GM21447 (cell line): ENCODE measurements around the gene HDLBP.

Experiments
- ATAC-seq: cut with Tn5 transposase; IDR thresholded peaks from one replicate; pipeline ENCODE4 v1.9.1; 2021; ENCODE audit not compliant: unreplicated experiment

The HDLBP gene

DNA sequence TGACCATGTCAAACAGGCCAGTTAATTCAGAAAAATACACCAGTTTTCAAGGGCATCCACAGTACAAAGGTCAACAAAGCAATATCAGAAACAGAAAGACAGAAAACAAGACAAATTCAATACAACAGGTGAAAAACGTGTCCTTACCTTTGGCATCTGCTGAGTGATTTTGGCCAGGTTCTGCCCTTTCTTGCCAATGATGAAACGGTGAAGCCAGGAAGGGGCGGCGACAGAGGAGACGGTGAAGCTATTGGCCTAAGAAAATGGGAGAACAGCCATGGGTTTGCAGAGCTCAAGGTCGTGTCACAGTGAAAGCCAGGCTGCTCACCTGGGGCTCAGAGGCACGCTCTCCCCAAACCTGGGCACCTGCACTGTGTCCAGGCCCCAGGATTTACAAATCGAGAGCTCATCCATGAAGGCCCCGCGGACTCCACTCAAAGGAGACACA, 60.5 kb downstream of the HDLBP start:
- no peak for ATAC-seq

DNA sequence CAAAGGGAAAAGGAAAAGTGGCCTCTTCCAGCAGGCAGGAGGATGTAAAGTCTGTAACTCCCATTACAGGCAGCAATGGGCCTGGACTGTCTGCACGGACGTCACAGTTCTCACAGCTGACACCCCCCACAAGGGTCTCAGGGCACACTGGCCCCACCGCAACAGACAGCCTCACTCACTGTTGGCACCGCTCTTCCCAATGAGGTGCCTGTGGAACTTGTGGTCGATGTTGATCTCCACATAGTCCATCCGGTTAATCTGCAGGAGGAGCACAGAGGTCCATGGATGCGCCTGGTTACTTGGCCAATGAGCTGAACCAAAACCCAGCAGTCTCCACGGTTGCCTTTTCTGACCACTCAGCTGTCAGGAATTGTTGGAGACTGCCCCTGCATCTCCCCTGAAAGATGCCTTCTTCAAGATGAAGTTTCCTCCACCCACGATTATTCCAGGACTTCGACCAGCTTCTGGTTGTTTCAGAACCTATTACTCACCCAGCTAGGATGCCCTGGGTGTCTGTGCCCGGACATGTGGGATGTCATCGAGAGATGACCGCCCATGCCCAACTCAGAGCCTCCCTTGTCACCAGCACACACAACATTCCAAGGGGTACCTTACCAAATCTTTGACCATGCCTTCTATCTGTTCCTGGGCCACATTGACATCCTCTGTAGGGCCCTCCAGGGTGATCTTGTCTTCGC, 62.5 kb downstream of the HDLBP start:
- ATAC-seq, result no peak

GRCh38 chr2:241249654-241250053, 65.8 kb downstream of the HDLBP start:
- ATAC-seq, result no peak

- ATAC-seq, result no peak
Measured at GRCh38 chr2:241248897-241249296, 66.6 kb downstream of the HDLBP start.

DNA sequence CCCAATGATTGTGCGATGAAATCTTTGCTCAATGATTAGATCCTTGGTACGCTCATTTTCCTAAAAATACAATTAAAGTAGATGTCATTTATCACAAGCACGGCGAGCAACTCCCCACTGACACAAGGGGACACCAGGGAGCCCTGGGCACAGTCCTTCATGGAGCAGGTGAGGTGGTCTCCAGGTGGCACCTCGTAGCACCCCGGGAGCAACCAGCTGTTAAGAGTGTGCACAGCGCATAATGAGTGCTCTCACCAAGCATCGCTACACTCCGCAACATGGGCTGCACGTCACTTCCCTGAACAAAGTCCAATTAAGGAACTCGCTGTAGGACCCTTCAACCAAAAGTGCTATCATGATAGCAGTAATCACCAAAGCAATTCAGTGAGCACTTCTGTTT, 67.2 kb downstream of the HDLBP start:
- no peak for ATAC-seq

- ATAC-seq, result no peak
Measured at GRCh38 chr2:241244368-241244767, 71.1 kb downstream of the HDLBP start.

- ATAC-seq, result no peak
Measured at GRCh38 chr2:241242306-241242705, 73.2 kb downstream of the HDLBP start.

DNA sequence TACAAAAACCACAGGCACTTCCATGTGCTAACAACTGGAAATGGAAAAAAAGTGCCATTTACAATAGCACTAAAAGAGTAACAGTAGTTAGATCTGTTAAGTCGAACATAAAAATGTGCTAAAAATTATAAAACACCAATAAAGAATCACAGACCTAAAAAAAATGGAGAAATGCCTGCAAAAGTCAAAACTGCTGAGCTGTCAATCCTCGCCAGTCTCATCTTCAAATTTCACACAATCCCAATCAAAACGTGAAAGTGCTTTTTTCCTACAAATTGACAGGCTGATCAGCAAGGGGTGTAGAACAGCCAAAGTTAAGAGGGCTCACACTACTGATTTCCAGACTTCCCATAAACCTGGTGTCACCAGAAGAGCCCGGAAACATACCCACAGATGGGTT, 73.8 kb downstream of the HDLBP start:
- no peak for ATAC-seq

DNA sequence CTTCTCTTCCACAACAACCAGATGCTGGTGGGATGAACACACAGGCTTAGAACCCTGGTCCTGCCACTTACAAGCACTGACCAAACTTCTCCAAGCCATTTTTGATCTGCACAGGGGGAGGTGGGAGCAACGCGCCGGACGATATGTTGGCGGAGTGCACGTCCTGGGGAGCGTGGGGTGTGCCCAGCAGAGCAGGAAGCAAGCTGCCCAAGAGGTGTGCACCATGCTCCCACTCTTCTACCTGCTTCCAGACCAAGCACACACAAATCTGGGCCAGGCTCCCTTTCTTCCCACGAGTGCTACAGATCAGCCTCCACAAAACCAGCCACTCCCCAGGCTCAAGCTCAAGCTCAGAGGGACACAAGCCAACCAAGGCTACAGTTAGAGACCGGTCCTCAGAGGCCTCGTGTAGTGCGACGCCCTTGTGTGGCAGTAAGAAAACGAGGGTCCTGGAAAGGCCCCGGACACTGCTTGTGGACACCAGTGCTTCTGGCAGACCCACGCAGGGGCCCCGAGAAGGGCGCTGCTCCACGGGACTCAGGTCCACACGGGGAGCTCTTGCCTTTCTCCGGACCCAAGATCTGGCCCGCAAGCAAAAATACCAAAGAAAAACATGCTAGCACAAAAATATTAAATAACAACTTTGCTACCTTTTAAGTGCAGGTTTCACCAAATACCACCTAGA, 75.0 kb downstream of the HDLBP start:
- ATAC-seq, result no peak

DNA sequence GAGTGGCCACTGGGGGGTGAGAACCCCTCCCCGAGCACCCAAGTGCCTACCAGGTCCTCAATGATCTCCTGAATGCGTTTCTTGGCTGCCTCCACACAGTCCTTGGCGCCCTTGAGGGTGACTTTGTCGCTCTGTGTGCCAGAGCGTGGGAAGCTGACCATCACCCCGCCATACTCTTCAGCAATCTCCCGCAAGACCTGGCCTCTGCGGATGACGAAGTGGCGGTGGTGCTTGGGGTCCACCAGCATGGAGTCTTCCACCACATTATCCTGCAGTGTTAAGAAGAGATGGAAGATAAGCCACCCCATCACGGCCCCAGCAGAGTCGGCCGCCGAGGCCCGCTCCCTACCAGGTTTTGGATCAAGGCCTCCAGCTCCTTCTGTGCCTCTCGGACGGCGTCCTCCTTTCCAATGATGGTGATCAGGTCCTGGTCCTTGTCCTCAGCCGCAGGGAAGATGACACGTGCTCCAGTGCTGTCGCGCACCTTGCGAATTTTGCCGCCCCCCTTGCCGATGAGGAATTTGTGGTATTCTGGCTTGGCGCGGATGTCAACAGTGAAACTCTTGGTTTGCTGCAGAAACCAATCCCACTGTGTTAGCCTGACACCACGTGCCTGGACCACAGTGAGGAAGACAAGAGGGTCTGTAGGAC, 75.8 kb downstream of the HDLBP start:
- ATAC-seq, result no peak

DNA sequence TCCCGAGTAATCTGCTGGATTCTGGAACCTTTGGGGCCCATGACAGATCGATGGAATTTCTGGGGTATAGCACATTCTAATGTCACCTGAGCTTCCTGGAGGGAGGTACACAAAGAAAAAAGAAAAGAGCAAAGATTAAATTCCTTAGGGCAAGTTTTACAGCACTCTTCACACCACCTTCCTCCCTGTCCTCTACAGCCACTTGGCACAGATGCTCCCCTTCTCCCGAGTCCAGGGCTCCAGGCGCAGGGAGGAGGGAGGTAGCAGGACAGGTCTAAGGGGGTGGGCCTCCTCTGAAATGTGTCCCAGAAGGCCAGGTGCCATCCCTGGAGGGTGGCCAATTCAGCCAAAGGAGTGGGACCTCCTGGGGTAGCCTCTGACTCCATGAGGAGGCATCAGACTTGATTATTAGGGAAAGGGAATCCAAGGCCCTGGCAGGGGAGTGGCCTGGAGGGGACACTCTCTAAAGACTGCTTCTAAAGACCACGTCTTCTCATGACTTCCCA, 76.7 kb downstream of the HDLBP start:
- ATAC-seq, result no peak

DNA sequence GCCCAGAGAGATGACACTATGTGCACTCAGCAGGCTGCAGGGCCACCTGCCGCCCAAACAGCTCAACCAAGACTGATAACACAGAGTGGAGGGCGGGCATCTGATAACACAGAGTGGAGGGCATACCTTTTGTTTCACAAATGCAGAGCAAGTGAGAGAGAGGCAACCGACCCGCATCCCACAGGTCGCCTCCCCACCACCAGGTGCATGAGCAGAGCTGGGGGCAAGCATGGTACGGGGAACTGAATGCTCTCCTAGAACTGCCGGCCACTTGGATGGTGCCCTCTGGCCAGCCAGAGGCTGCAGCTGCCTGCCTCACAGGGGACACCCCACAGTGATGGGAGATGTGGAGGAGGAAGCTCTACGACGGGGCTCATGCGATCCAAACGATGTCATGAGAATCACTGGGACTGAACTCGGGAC, 77.5 kb downstream of the HDLBP start:
- ATAC-seq, result no peak

GRCh38 chr2:241237047-241237446, 78.4 kb downstream of the HDLBP start:
- ATAC-seq, result no peak

DNA sequence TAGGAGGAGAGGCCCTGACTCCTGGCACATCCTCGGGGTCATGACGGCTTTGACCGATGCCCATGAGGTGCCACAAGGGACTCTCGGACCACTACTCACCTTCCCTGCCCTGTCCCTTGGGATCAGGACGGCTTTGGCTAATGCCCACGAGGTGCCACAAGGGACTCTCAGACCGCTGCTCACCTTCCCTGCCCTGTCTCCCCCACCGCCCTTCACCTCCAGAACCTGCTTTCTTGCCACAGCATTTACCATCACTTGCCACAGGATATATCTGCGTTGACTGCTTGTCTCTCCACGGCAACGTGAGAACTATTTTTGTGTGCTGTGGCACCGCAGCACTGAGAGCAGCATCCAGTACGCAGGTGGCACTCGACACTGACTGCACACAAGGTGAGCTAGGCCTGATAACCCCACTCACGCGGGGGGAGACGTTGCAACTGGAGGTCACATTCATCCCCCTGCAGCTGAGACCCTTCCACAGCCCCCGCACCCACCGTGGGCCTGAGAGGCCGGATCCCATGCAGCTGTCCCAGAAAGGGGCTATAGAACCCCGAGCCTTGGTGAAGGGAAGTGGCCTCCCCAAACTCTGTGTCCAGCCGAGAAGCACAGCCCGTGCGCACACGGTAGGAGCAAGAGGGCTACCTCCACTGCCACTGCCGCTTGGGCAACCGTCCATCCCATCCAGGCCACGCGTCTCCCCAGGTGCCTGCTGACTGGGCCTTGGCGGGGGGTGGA, 79.4 kb downstream of the HDLBP start:
- ATAC-seq, result no peak

DNA sequence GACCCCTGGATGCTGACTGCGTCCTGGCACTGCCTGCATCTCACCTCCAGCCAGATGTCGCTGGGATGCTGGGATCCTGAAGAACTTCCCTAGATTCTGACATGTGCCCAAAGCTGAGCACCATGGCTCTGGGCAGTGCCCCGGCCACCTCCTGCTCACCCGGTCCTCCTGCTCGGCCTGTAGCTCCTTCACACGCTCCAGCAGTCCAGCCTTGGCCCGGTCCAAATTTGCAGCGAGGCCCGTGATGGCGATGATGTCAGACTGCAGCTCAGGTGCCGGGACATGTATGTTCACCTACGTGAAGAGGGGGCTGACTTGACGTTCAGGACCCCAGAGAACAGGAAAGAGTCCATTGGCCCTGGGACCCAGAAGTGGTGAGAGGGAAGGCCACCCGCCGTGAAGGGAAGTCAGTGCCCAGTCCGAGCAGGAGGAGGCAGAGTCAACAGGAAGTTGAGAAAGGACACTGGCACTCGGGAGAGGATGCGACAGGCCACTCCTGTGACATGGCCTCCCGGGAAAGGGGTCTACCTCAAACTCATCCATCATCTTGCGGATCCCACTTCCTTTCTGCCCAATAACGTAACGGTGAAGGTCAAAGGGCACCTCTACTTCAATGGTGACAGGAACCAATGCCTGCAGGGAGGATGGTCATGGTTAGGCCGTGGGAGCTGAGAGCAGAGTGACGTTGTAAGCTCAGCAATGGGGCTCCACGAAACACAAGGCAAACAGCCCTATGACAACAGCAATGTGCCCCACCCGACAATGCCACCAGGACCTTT, 80.3 kb downstream of the HDLBP start:
- no peak for ATAC-seq

- no peak for ATAC-seq
Measured at GRCh38 chr2:241234066-241234790, 81.2 kb downstream of the HDLBP start.

DNA sequence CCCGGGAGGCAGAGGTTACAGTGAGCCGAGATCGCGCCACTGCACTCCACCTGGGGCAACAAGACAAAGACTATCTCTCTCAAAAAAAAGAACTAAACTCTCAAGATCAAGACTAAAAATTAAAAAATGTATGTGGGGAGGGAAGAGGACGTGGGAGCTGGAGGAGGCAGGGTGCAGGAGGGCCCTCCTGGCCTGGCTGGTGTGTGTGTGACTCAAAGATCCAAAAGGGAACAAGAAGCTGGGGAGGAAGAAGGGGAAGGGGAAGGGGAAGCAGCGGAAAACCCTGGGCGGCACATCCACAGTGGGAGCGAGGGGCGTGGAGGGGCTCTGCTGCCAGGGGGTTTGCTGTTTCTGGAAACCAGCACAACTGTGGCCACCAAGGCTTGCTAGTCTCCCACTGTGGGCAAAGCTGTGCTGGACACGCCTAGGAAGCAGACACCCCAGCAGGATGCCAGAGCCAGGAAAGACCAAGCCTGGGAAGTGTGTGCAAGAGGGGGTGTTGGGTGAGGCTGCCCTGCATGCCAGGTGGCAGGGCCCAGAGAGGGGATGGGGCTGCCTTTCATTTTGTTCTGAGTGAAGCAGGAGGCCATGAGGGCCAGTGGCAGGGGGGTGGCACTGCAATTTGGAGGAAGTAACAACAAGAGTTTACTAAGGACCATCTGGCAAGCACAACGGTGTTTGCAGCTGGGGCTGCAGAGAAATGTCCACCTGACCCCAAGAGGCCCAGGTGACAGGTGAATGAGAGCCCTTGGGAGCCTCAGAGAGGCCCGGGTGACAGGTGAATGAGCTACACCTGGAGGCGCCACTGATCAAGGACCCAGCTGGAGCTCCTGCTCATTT, 82.5 kb downstream of the HDLBP start:
- ATAC-seq, result no peak

GRCh38 chr2:241230435-241230834, 85.0 kb downstream of the HDLBP start:
- no peak for ATAC-seq
